Erythroblast (primary cell): ENCODE data around the gene ESYT2.

ENCODE experiments used
- GATA1 ChIP-seq: IDR thresholded peaks from 2 replicates; pipeline ENCODE4 v1.6.1; 2011; ENCODE audit warnings: low read depth, mild to moderate bottlenecking, control low read depth, low read length, moderate library complexity
- POLR2A ChIP-seq: IDR thresholded peaks from 2 replicates; pipeline ENCODE4 v1.6.1; 2011; ENCODE audit warnings: mild to moderate bottlenecking, low read length

GRCh38 chr7:158683541-158683940 lies 145.8 kb downstream of the ESYT2 start:
- TF ChIP-seq POLR2A (no peak), GATA1 (no peak)
